GM10266 (cell line): ENCODE data around the gene LRTM2.

Source experiments
- DNase-seq: peaks from one replicate; pipeline ENCODE4 v3.0.0; 2012; ENCODE audit errors: extremely low spot score
- CTCF ChIP-seq: IDR thresholded peaks from 2 replicates; pipeline ENCODE4 v1.5.1; 2012; ENCODE audit warnings: mild to moderate bottlenecking, low read depth; ENCODE audit not compliant: control insufficient read depth, insufficient read depth; ENCODE audit errors: missing control alignments

The LRTM2 gene

GRCh38 chr12:1820896-1821291 is 529 bp downstream of the LRTM2 start:
- DNase-seq: no peak
- no peak for TF ChIP-seq CTCF

GRCh38 chr12:1821805-1822204 is 1.4 kb downstream of the LRTM2 start:
- TF ChIP-seq CTCF: no peak
- DNase-seq: no peak

- DNase-seq: no peak
- TF ChIP-seq CTCF: no peak
These were observed 2.3 kb downstream of the LRTM2 start for GRCh38 chr12:1822699-1823098.

GRCh38 chr12:1823237-1823636 is 2.9 kb downstream of the LRTM2 start:
- DNase-seq: no peak
- TF ChIP-seq CTCF: no peak

GRCh38 chr12:1825382-1826102 is 5.2 kb downstream of the LRTM2 start:
- TF ChIP-seq CTCF: no peak
- DNase-seq: no peak

GRCh38 chr12:1826401-1826800 is 6.0 kb downstream of the LRTM2 start:
- no peak for TF ChIP-seq CTCF

GRCh38 chr12:1826867-1827705 is 6.7 kb downstream of the LRTM2 start:
- no peak for TF ChIP-seq CTCF
- no peak for DNase-seq

More at GRCh38 chr12:1826401-1826800, 6.0 kb downstream of the LRTM2 start:
- no peak for DNase-seq
